ENCODE results near the gene HM13.
"Not testable (repeated sequence)": the region's sequence is repeated elsewhere in the genome, so short reads cannot be mapped to it uniquely, and the experiment has no call there.

HM13 gene

DNA sequence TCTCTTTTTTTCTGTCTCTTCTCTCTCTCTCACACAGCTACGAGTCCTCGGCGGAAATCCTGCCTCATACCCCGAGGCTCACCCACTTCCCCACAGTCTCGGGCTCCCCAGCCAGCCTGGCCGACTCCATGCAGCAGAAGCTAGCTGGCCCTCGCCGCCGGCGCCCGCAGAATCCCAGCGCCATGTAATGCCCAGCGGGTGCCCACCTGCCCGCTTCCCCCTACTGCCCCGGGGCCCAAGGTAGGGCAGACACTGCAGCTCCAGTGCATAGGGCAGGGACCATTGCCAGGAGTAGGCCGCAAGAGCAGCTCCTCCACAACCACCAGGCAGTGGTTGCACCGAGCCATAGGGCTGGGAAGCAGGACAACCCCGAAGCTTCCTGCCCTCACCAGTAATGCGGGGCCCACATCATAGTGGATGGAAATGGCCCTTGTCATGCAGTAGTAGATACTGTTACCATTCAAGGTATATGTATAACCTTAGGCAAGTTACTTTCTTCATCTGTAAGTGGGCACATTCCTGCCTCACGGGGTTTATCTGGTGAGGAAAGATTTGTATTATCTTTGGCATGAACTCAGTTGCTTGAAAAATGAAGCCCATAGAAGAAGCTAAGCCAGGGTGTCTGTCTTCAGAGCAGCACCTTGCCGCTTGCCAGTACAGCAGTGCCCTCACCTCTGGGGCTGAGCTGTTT, 53.9 kb downstream of the HM13 start:
- DNase-seq, result no peak

DNA sequence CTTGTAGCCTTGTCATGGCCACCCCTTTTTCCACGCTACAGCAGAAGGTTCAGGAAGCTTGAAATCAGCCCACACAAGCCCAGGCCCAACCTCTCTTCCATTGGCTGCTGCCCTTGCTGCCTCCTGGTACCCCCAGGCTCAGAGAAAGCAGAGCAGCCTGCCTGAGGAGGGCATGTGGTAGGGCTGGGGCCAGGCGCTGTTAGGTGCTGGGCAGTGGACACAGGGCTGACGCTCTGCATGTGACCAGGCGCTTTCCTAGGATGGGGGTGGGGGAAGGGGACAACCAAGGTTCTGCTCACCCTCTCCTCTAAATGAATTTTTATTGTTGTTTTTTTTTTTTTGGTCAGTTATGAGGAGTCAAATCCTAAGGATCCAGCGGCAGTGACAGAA, 54.5 kb downstream of the HM13 start:
- no peak for DNase-seq

DNA sequence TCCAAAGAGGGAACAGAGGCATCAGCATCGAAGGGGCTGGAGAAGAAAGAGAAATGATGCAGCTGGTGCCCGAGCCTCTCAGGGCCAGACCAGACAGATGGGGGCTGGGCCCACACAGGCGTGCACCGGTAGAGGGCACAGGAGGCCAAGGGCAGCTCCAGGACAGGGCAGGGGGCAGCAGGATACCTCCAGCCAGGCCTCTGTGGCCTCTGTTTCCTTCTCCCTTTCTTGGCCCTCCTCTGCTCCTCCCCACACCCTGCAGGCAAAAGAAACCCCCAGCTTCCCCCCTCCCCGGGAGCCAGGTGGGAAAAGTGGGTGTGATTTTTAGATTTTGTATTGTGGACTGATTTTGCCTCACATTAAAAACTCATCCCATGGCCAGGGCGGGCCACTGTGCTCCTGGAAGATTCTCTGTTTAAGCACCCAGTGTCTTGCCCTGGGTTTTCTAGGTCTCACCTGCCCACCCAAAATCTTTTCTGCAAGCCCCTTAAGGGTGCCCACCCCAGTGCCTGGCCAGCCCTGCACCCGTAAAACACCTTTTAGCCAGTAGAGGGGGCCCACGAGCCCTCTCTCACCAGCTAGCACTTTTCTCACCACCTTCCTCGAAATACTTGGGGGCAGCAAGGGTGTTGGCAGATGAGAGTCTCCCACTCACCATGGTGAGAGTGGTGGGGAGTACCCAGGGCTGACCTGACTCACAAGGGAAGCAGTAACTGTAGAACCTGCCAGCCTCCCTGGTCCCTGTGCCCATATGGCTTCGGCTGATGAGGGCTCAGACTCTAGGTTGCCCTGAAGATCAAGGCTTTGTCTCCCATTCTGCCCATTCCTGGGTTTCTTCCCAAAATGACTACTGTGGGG, 55.1 kb downstream of the HM13 start:
- DNase-seq, result no peak

DNA sequence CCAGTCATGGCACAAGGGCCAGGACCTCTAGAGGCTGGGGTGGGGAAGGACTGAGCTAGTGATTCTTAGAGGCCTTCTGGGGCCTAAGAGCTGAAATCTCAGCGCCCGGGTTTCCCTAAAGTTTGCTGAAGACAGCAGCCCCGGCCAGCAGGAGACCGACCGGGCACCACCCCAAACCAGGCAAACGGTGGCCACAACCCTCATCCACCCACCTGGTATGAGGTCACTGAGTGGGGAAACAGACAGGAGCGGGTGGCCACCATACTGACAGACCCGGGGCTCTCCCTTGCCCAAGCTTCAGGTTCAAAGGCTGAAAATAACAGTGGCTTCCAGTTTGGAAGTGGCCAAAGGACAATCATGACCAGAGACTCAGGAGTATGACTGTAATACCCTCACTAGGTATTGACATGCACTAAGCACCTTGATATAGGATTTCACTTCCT, 55.8 kb downstream of the HM13 start:
- DNase-seq, result no peak

DNA sequence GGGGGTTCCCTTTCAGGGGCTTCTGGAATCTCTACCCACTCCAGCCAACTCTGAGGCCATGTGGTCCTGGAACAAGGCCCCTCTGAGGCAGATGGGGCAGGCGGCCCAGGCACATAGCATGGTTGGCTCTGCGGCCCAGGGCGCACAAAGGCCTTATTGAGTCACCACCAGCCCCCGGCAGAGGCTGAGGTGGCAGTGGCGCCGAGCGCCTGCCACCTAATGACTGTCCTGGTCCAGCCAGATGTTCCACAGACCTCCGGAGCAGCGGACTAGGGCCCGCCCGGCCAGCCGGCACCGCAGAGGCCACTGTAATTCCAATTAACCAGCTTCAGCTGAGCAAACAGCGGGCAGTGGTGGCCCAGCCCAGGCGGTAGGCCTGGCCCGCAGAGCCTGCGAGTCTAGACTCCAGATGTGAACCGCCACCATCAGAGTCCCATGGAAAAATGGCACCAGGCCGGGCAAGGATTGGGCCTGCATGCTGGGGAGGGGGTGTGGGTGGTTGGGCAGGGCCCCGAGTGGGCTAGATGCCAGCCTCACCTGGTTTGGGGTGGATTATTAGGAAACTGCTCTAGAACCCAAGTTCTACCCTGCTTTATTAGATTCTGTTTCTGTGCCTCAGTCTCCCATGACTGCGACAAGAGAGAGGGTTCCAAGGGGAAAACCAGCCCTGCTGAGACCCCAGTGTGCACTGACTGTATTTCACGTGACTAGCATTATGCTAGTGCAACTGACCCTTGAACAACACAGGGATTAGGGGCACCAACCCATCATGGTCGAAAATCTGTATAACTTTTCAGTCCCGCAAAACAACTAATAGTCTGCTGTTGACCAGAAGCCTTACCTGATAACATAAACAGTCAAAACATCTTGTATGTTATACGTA, 56.7 kb downstream of the HM13 start:
- no peak for DNase-seq

DNA sequence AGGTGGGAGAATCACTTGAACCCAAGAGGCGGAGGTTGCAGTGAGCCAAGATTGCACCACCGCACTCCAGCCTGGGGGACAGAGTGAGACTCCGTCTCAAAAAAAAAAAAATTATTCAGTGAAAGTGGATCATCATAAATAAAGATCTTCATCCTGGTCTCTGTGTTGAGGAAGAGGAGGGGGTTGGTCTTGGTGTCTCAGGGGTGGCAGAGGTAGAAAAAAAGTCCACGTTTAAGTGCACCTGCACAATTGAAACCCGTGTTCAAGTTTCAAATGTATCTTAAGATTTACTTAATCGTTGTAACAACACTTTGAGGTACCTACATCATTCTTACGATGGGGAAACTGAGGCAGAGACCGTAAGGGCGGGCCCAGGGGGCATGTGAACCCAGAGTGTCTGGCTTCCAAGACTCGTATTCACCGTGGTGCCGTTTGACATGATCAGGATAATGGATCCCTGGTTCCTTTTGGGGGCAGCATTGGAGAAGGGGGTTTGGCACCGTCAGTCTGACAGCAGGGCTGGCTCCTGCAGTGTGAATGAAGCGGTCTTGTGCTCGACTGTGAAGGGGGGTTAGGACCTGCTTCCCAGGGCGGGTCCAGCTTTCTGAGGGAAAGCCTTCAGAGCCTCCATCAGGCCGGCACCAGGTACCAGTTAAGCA, 57.9 kb downstream of the HM13 start:
- DNase-seq, result no peak

DNA sequence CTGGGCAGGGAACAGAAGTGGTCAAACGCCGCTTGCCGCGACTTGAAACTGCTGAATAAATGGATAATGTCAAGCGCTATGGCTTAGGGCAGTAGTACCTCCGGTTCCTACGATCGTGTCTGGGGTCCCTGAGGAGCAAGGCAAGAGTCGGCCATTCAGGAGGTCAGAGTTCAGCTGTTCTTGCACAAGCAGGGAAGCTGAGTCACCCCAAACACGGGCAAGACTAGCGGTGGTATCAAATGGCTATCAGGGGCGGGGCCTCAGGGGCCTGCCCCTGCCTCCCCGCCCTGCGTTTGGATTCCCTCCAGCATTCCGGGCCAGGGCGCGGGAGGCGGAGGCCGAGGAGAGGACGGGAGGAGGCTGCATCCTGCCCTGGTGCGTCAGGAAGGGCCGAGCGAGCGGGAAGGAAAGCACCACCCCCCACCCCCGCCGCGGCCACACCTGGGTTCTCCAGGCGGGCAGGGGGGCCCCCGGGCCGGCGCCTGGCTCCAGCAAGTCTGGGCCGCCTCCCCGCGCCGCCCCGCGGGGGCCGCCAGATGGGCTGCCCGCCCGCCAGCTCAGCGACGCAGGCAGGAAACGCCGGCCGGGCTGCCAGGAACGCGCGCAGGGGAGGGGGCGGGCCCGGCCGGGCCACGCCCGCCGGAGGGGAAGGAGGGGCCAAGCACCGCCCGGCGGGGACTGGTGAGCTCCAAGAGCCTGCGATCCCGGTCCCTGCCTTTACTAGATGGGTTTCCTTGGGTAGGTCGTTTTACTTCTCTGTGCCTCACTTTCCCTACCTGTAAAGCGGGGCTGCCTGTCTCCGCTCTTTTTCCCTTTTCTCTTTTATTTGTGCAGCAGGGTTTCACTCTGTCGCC, 58.7 kb downstream of the HM13 start:
- peak; percentile 32 for DNase-seq

DNA sequence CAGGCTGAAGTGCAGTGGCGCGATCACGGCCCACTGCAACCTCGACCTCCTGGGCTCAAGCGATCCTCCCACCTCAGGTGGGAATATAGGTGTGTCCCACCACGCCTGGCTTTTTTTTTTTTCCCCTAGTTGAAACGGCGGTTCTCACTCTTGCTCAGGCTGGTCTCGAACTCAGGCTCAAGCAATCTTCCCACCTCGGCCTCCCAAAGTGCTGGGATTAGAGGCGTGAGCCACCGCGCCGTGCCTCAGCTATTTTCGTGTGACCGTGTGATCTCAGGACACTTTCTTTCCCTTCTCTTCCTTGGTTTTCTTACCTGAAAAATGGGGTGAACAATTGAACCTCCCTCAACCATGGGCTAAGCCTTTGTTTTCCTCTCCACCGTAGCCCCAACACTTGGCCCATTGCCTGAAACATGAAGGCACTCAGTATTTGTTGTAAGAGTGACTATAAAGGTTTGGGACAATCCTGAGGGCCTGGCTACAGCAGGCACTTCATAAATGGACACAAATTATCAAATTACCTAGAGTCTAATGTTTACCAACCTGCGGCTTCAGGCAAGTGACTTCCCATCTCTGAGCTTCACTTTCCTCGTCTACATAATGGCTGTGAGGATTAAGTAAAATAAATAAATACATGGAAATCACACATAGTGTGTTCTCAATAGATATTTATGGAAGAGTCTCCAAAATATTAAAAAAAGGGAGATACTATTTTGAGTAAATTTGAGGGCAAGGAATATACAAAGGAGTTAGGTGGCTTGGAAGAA, 59.5 kb downstream of the HM13 start:
- no peak for DNase-seq

DNA sequence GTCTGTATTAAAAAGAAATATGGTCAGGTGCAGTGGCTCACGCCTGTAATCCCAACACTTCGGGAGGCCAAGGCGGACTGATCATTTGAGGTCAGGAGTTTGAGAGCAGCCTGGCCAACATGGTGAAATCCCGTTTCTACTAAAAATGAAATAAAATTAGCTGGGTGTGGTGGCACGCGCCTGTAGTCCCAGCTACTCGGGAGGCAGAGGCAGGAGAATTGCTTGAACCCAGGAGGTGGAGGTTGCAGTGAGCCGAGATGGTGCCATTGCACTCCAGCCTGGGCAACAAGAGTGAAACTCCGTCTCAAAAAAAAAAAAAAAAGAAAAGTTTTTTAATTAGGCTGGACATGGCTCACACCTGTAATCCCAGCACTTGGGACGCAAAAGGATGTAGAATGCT, 60.7 kb downstream of the HM13 start:
- not testable (repeated sequence) for DNase-seq

DNA sequence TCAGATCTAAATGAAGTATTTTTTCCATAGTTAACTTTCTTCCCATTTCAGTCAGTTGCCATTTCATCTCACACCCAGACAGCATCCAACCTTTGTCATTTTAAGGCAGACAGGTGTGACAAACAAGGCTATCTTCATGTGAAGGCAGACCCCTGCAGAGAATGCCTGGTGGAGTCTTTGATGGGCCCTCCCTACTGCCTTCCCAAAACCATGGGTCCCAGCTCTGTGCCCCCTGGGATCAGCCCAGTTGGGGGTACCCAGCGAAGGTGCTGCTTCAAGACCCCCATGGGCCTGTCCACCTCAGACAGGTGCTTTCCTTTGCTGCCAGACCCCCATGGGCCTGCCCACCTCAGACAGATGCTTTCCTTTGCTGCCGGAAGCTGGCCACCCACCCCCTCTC, 62.5 kb downstream of the HM13 start:
- DNase-seq, result no peak

DNA sequence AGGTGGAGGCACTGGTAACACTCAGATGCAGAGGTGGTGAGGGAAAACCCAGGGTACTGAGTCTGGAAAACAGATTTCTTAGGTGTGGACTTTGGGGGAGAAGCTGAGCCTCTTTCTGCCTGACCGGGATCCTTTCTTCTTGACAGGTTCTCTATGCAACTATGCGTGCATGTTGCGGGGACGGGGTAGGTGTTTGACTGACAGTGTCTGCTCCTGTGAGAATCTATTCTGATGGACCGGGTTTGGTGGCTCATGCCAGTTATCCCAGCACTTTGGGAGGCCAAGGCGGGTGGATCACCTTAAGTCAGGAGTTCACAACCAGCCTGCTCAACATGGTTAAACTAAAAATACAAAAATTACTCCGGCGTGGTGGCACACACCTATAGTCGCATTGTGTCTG, 63.0 kb downstream of the HM13 start:
- DNase-seq, result no peak

DNA sequence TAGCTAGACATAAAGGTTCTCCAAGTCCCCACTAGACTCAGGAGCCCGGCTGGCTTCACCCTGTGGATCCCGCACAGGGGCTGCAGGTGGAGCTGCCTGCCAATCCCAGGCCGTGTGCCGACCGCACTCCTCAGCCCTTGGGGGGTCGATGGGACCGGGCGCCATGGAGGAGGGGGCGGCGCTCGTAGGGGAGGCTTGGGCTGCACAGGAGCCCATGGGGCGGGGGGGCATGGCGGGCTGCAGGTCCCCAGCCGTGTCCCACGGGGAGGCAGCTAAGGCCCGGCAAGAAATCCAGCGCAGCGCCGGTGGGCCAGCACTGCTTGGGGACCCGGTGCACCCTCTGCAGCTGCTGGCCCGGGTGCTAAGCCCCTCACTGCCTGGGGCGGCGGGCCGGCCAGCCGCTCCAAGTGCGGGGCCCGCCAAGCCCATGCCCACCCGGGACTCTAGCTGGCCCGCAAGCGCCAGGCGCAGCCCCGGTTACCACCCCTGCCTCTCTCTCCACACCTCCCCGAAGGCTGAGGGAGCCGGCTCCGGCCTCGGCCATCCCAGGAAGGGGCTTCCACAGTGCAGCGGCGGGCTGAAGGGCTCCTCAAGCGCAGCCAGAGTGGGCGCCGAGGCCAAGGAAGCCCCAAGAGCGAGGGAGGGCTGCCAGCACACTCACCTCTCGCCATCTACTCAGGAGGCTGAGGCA, 64.4 kb downstream of the HM13 start:
- DNase-seq, result no peak

DNA sequence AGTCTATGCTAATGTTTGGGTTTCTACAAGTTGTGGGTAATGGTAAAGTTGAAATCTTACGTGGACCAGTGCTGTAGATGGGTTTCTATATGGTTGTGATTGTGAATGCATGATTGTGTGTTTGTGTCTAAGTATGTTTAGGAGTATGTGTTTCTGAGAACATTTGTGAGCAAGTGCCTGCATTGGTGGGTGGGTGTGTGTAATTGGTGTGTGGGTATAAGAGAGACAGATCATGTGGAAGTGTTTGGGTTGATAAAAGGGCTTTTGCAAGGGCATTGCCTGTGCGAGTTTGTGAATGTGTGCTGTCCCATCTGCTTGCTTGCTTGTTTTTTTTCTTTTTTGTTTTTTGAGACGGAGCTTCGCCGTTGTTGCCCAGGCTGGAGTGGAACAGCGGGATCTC, 65.0 kb downstream of the HM13 start:
- DNase-seq, result no peak

DNA sequence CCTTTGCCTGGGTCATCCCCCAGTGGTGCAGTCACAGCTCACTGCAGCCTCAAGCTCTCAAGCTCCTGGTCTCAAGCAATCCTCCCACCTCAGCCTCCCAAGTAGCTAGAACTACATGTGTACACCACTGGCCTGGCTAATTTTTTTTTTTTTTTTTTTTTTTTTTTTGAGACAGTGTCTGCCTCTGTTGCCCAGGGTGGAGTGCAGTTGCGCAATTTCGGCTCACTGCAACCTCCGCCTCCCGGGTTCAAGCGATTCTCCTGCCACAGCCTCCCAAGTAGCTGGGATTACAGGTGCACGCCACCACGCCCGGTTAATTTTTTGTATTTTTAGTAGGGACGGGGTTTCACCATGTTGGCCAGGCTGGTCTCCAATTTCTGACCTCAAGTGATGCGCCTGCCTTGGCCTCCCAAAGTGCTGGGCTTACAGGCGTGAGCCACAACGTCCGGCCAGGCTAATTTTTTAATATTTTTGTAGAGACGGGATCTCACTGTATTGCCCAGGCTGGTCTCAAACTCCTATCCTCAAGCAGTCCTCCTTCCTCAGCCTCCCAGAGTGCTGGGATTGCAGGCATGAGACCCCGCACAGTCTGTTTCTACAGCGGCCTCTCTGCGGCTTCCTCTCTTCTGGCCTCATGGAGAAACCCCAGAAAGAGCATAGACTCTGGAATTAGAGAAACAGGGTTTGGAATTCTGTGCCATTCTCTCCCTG, 65.9 kb downstream of the HM13 start:
- not testable (repeated sequence) for DNase-seq

DNA sequence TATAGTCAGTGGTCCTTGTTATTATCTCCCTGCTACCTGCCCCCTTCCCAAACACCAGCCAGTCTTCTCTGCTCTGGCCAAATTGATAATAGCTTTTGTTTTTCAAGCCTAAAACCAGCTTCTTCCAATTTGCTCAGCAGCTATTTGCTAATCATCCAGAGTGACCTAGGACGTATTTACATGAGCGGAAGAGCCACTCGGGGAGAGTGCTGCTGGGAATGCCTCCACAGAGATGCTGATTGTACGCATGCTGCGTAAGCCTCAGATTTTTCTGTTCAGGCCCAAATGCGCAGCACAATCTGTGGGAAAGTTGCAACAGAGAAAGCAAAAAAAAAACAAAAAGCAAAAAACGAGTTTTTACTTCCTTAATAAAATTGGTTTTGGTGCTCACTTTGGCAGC, 66.5 kb downstream of the HM13 start:
- DNase-seq, result no peak

DNA sequence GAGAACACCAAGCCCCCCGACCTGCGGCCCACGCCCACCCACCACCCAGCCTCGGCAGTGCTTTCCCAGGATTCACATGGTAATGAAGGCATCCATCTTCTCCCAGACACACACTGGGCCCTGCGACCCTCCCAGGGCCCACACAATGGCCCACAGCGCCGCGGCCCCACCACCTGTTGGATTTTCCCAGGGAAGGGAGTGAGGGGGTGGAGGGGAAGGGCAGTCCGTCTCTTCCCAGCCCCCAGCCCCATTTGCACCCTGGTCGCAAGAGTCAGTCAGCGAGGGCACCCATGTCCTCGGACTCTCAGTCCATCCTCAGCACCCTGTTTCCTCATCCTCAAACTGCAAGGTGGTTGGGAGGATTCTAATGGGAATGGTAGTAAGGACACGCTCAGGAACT, 67.1 kb downstream of the HM13 start:
- DNase-seq, result no peak

DNA sequence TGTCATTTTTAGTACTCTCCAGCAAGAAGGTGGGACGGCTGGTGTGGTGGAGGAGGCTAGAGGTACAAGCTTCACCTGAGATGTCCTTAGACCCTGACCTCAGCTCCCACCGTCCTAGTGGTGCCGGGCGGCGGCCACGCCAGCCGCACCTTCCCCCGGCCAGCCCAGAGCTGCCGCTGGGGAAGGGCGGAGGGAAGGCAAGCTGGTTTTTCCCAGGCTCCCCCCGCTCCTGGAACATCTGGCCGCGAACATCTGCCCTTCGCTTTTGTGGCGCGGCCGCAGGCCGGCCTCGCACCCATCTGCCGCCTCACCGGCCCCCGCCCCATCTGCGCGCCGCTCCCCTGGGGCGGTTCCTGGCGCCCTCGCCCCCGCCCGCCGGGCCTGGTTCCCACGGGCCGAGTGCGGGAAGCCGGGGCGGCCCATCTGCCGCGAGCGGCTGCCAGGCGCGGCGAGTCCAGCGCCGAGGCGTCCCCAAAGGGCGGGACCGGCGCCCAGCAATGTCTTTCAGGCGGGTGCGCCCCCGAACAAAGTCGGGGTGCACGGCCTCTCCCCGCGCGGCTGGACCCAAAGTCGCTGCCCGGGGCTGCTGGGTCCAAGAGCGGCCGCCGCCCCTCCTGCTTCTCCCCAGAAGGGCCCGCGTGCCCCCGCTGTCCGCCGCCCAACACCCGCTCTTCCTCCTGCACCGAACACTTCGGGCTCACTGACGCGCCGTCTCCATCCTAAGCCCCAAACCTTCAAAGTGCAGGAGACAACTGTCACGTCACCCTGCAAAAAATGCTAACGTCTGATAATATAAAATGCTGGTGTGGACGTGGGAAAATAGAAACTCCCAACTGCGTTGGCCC, 73.5 kb downstream of the HM13 start:
- no peak for DNase-seq

DNA sequence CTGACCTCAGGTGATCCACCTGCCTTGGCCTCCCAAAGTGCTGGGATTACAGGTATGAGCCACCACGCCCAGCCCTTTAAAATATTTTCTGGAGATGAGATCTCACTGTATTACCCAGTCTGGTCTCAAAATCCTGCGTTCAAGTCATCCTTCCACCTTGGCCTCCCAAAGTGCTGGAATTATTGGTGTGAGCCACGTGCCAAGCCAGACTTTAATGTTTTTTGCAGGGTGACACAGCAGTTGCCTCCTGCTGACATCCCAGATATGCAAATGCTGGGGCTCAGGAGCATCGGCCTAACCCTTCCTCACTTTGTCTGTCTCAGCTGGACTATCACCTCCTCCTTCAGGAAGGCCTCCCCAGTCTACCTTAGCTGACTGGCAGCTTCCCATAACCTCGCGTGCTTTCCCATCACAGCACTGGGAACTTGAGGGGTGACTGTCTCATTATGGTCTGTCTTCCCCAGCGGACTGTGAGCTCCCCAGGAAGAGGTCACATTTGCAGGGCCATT, 76.5 kb downstream of the HM13 start:
- no peak for DNase-seq

Data from cortex of kidney (tissue), 1 donor.